Loucy (cell line): ENCODE data around the gene SLC39A11.

ENCODE experiments used
- EZH2phosphoT487 ChIP-seq: fragments of 200-600 bp; IDR thresholded peaks from 2 replicates; pipeline ENCODE4 v1.6.1; 2018; ENCODE audit warnings: antibody characterized with exemption, mild to moderate bottlenecking, moderate library complexity, borderline replicate concordance
- TF ChIP-seq, protein P1 (sequence below): fragments of 200-600 bp; sonication (generic); conservative IDR thresholded peaks from 2 replicates; pipeline ENCODE4 v1.5.1; 2014; ENCODE audit warnings: mild to moderate bottlenecking, antibody characterized with exemption, low read length

DNA sequence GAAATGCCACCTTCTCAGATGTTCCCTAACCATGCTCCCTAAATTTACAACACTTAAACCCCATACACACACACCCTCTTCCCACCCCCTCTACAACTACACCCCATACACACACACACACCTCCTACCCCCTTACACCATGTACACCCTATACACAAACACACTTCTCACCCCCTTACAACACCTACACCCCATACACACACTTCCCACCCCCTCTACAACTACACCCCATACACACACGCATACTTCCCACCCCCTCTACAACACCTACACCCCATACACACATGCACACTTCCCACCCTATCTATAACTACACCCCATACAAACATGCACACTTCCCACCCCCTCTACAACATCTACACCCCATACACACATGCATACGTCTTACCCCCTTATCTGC is 172.0 kb downstream of the SLC39A11 start:
- TF ChIP-seq, protein P1, sequence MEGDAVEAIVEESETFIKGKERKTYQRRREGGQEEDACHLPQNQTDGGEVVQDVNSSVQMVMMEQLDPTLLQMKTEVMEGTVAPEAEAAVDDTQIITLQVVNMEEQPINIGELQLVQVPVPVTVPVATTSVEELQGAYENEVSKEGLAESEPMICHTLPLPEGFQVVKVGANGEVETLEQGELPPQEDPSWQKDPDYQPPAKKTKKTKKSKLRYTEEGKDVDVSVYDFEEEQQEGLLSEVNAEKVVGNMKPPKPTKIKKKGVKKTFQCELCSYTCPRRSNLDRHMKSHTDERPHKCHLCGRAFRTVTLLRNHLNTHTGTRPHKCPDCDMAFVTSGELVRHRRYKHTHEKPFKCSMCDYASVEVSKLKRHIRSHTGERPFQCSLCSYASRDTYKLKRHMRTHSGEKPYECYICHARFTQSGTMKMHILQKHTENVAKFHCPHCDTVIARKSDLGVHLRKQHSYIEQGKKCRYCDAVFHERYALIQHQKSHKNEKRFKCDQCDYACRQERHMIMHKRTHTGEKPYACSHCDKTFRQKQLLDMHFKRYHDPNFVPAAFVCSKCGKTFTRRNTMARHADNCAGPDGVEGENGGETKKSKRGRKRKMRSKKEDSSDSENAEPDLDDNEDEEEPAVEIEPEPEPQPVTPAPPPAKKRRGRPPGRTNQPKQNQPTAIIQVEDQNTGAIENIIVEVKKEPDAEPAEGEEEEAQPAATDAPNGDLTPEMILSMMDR = no peak
- no peak for TF ChIP-seq EZH2phosphoT487
